Liver (tissue), 9 donors: ENCODE data around the gene MS4A15. TPM values are rescaled to one million over a fixed set of nuclear protein-coding genes. Genes with fewer than 3 reads are reported as not detected.
A peak's percentile ranks its signal among the peaks of the same experiment; 100 is the strongest.

Experiments used
- DNase-seq: peaks from one replicate; pipeline ENCODE4 v3.0.0-alpha.2; 2017; ENCODE audit warnings: low spot score
- H3K27ac ChIP-seq, 2 donors: one replicate each; pipeline ENCODE4 v1.7.0; 2013; ENCODE audit warnings: inconsistent platforms in 2 of 2, low read length in 2 of 2, control low read depth in 1 of 2, low read depth in 1 of 2, mild to moderate bottlenecking in 1 of 2
- H3K27me3 ChIP-seq, 4 donors: one replicate each; pipeline versions ENCODE4 v1.6.1 to v1.7.0; 2013; ENCODE audit warnings: low read length in 3 of 4, inconsistent platforms in 1 of 4, mild to moderate bottlenecking in 1 of 4, moderate library complexity in 1 of 4; ENCODE audit not compliant: control insufficient read depth in 4 of 4, insufficient read depth in 4 of 4
- H3K36me3 ChIP-seq, 4 donors: one replicate each; pipeline versions ENCODE4 v1.6.1 to v1.7.0; 2013; ENCODE audit warnings: low read length in 3 of 4, mild to moderate bottlenecking in 3 of 4, low read depth in 1 of 4, moderate library complexity in 1 of 4; ENCODE audit not compliant: control insufficient read depth in 4 of 4, insufficient read depth in 3 of 4
- H3K4me1 ChIP-seq, 4 donors: one replicate each; pipeline versions ENCODE4 v1.6.1 to v1.7.0; 2013; ENCODE audit warnings: low read length in 3 of 4, mild to moderate bottlenecking in 3 of 4, moderate library complexity in 1 of 4; ENCODE audit not compliant: control insufficient read depth in 4 of 4, insufficient read depth in 4 of 4
- H3K4me3 ChIP-seq, 3 donors: one replicate each; pipeline versions ENCODE4 v1.6.1 to v1.7.0; 2013; ENCODE audit warnings: low read length in 3 of 3, control low read depth in 1 of 3, low read depth in 1 of 3, mild to moderate bottlenecking in 1 of 3
- H3K9ac ChIP-seq, 2 donors: one replicate each; pipeline ENCODE4 v1.7.0; 2013; ENCODE audit warnings: low read length in 2 of 2, mild to moderate bottlenecking in 2 of 2, moderate library complexity in 2 of 2, control low read depth in 1 of 2, low read depth in 1 of 2
- H3K9me3 ChIP-seq, 4 donors: one replicate each; pipeline versions ENCODE4 v1.6.1 to v1.7.0; 2013; ENCODE audit warnings: low read length in 3 of 4; ENCODE audit not compliant: control insufficient read depth in 4 of 4
- EGR1 ChIP-seq, 2 donors: IDR thresholded peaks; 2 replicates each; pipeline ENCODE4 v1.6.1; 2016 to 2018; ENCODE audit warnings: antibody characterized with exemption in 2 of 2, low read depth in 2 of 2
- FOXA1 ChIP-seq: IDR thresholded peaks from 2 replicates; pipeline ENCODE4 v1.6.1; 2016; ENCODE audit warnings: antibody characterized with exemption
- FOXA2 ChIP-seq: IDR thresholded peaks from 2 replicates; pipeline ENCODE4 v1.6.1; 2016; ENCODE audit warnings: antibody characterized with exemption
- GABPA ChIP-seq, 2 donors: IDR thresholded peaks in 1 of 2; conservative IDR thresholded peaks in 1 of 2; 2 replicates each; pipeline ENCODE4 v1.6.1; 2016; ENCODE audit warnings: antibody characterized with exemption in 2 of 2, mild to moderate bottlenecking in 1 of 2, moderate library complexity in 1 of 2
- HNF4A ChIP-seq, 2 donors: conservative IDR thresholded peaks; 2 replicates each; pipeline ENCODE4 v1.6.1; 2016; ENCODE audit warnings: antibody characterized with exemption in 2 of 2, mild to moderate bottlenecking in 2 of 2
- HNF4G ChIP-seq: IDR thresholded peaks from 2 replicates; pipeline ENCODE4 v1.6.1; 2016; ENCODE audit warnings: antibody characterized with exemption
- JUND ChIP-seq, 2 donors: IDR thresholded peaks; 2 replicates each; pipeline ENCODE4 v1.6.1; 2016; ENCODE audit warnings: antibody characterized with exemption in 2 of 2
- NR2F2 ChIP-seq: IDR thresholded peaks from 2 replicates; pipeline ENCODE4 v1.6.1; 2016; ENCODE audit warnings: antibody characterized with exemption
- RAD21 ChIP-seq, 2 donors: IDR thresholded peaks; 2 replicates each; pipeline ENCODE4 v1.6.1; 2016; ENCODE audit warnings: antibody characterized with exemption in 2 of 2, mild to moderate bottlenecking in 2 of 2
- RXRA ChIP-seq, 2 donors: IDR thresholded peaks; 2 replicates each; pipeline ENCODE4 v1.6.1; 2017 to 2018; ENCODE audit warnings: antibody characterized with exemption in 2 of 2, mild to moderate bottlenecking in 1 of 2
- SP1 ChIP-seq: IDR thresholded peaks from 2 replicates; pipeline ENCODE4 v1.6.1; 2018; ENCODE audit warnings: antibody characterized with exemption, mild to moderate bottlenecking
- TAF1 ChIP-seq: conservative IDR thresholded peaks from 2 replicates; pipeline ENCODE4 v1.6.1; 2016; ENCODE audit warnings: antibody characterized with exemption, mild to moderate bottlenecking
- YY1 ChIP-seq: IDR thresholded peaks from 2 replicates; pipeline ENCODE4 v1.6.1; 2016; ENCODE audit warnings: antibody characterized with exemption, mild to moderate bottlenecking
- WGBS: extraction: QIAGEN DNeasy Blood & Tissue Kit; methylation state at CpG from one replicate; pipeline ENCODE4 v1.1.7; 2013; 5-methylcytosine and 5-hydroxymethylcytosine counted together
- polyA plus RNA-seq, 2 donors: library from polyadenylated mRNA; stranded (reverse) in 1 of 2; unstranded in 1 of 2; fragments of 200-250 nt in 1 of 2; fragments of >200 nt in 1 of 2; fragmentation: Nextera tagmentation in 1 of 2; extraction: Ambion mirVana in 1 of 2; gene quantifications; one replicate each; pipeline versions ENCODE4 v1.2.1 to v1.2.3, GENCODE V29; 2013 to 2015
- total RNA-seq, 2 donors: library from RNA; depleted of rRNA; stranded (reverse); fragments of >200 nt; gene quantifications; one replicate each; pipeline ENCODE4 v1.2.3, GENCODE V29; 2014
- TF ChIP-seq, protein P1 (sequence below): IDR thresholded peaks from 2 replicates; pipeline ENCODE4 v1.6.1; 2016; ENCODE audit warnings: antibody characterized with exemption
- TF ChIP-seq, protein P2 (sequence below): fragments of 150-350 bp; IDR thresholded peaks from 2 replicates; pipeline ENCODE4 v1.5.1; 2017; ENCODE audit warnings: improper control_type of control experiment, low read depth, low read length; ENCODE audit not compliant: missing input control
- TF ChIP-seq, protein P3 (sequence below): IDR thresholded peaks from 2 replicates; pipeline ENCODE4 v1.6.1; 2016; ENCODE audit warnings: antibody characterized with exemption
- TF ChIP-seq, protein P4 (sequence below): IDR thresholded peaks from 2 replicates; pipeline ENCODE4 v1.6.1; 2016; ENCODE audit warnings: antibody characterized with exemption, mild to moderate bottlenecking
- TF ChIP-seq, protein P5 (sequence below): IDR thresholded peaks from 2 replicates; pipeline ENCODE4 v1.6.1; 2016; ENCODE audit warnings: antibody characterized with exemption
- donor health status: healthy.
- donor health status: healthy.
- donor health status: healthy.
- donor health status: healthy.
- donor health status: healthy.

MS4A15 gene, protein sequence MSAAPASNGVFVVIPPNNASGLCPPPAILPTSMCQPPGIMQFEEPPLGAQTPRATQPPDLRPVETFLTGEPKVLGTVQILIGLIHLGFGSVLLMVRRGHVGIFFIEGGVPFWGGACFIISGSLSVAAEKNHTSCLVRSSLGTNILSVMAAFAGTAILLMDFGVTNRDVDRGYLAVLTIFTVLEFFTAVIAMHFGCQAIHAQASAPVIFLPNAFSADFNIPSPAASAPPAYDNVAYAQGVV
- total RNA-seq (not detected), polyA plus RNA-seq (not detected)

DNA sequence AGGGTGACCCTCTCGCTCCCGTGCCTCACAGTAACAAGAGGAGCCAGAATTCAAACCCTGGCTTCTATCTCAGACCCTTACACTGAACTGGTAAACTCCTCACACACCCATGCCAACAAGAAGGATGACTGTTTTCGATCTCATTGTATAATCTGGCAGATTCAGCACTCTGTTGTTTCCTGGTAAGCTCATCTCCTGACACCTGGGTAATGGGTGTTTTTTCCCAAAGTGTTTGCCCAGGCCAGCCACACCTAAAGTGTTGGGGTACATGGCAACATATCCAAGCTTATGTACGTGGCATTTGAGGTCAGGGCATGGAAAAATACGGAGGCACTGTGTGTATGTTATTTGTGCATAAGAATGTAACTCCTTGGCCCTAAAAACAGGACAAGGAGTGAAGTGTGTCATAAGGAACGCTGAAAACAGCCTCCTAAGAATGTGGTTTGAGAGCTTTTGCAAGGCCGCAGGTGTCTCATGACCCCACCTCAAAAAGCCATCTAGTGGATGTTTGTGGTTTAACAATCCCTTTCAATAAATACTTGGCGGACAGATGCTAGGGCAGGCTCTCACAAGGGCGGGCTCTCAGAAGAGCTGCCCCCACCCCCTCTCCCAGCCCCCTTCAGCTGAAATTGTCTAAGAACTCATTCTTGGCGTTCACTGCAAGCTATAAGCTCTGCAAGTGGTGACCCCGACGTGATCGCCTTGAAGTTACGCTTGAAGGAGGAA, at the start of gene MS4A15:
Gene MS4A15, plus strand, starts transcription at position 561 of the 726 bp plus-strand sequence. CDS start 6,867 bp downstream, outside the sequence.
- no peak within 1 kb of the TSS for H3K4me3 ChIP-seq
- no peak within 1 kb of the TSS for H3K9ac ChIP-seq
- TF ChIP-seq TAF1 (no peak), RAD21 (IDR thresholded peaks at IDR 0.05) (peak in 1 of 2 donors; percentile 52), HNF4G (no peak), RXRA (IDR thresholded peaks at IDR 0.05) (no peak), JUND (IDR thresholded peaks at IDR 0.05) (no peak), HNF4A (conservative IDR thresholded peaks at IDR 0.05) (no peak), YY1 (no peak)
- TF ChIP-seq, protein P1, sequence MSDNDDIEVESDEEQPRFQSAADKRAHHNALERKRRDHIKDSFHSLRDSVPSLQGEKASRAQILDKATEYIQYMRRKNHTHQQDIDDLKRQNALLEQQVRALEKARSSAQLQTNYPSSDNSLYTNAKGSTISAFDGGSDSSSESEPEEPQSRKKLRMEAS, result no peak
- TF ChIP-seq, protein P2, sequence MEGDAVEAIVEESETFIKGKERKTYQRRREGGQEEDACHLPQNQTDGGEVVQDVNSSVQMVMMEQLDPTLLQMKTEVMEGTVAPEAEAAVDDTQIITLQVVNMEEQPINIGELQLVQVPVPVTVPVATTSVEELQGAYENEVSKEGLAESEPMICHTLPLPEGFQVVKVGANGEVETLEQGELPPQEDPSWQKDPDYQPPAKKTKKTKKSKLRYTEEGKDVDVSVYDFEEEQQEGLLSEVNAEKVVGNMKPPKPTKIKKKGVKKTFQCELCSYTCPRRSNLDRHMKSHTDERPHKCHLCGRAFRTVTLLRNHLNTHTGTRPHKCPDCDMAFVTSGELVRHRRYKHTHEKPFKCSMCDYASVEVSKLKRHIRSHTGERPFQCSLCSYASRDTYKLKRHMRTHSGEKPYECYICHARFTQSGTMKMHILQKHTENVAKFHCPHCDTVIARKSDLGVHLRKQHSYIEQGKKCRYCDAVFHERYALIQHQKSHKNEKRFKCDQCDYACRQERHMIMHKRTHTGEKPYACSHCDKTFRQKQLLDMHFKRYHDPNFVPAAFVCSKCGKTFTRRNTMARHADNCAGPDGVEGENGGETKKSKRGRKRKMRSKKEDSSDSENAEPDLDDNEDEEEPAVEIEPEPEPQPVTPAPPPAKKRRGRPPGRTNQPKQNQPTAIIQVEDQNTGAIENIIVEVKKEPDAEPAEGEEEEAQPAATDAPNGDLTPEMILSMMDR, result peak; percentile 26
- TF ChIP-seq, protein P3, sequence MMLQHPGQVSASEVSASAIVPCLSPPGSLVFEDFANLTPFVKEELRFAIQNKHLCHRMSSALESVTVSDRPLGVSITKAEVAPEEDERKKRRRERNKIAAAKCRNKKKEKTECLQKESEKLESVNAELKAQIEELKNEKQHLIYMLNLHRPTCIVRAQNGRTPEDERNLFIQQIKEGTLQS, result no peak
- H3K36me3 ChIP-seq, result no peaks in the 10 kb centered on the region
- H3K9me3 ChIP-seq, result no peaks in the 10 kb centered on the region
- no peak for DNase-seq
- no peaks in the 10 kb centered on the region for H3K4me1 ChIP-seq
- 52% methylated on average over 14 of the region's 14 CpGs for WGBS
- no peak within 1 kb of the TSS for H3K27ac ChIP-seq
- peaks cover 0 to 4% (median 0%) of the 10 kb centered on the region in 4 donors for H3K27me3 ChIP-seq

DNA sequence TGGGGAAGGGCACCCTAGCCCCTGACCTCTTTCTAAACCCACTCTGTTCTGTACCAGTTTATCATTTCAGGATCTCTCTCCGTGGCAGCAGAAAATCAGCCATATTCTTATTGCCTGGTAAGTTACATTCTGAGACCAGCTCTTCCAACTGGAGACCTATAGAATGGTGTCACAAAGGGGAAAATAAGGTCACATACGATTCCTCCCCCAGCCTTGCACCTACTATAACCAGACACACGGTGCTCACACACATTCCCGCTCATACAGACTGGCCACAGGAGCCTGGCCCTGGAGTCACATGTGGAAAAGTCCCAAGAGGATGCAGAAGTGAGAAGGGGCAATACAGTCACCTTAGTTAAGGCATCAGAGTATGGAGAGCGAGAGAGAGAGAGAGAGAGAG, 49.7 kb upstream of the MS4A15 start:
- TF ChIP-seq, protein P1, result no peak
- TF ChIP-seq RAD21 (IDR thresholded peaks at IDR 0.05) (no peak), JUND (IDR thresholded peaks at IDR 0.05) (no peak), HNF4G (no peak), FOXA1 (no peak), SP1 (no peak), HNF4A (conservative IDR thresholded peaks at IDR 0.05) (no peak), GABPA (IDR thresholded peaks at IDR 0.05 in 1 of 2, conservative IDR thresholded peaks at IDR 0.05 in 1 of 2) (no peak), FOXA2 (no peak), YY1 (no peak), EGR1 (IDR thresholded peaks at IDR 0.05; ENCODE audit: low read depth in 2 of 2) (no peak), NR2F2 (no peak), TAF1 (no peak), RXRA (IDR thresholded peaks at IDR 0.05) (no peak)
- TF ChIP-seq, protein P4, sequence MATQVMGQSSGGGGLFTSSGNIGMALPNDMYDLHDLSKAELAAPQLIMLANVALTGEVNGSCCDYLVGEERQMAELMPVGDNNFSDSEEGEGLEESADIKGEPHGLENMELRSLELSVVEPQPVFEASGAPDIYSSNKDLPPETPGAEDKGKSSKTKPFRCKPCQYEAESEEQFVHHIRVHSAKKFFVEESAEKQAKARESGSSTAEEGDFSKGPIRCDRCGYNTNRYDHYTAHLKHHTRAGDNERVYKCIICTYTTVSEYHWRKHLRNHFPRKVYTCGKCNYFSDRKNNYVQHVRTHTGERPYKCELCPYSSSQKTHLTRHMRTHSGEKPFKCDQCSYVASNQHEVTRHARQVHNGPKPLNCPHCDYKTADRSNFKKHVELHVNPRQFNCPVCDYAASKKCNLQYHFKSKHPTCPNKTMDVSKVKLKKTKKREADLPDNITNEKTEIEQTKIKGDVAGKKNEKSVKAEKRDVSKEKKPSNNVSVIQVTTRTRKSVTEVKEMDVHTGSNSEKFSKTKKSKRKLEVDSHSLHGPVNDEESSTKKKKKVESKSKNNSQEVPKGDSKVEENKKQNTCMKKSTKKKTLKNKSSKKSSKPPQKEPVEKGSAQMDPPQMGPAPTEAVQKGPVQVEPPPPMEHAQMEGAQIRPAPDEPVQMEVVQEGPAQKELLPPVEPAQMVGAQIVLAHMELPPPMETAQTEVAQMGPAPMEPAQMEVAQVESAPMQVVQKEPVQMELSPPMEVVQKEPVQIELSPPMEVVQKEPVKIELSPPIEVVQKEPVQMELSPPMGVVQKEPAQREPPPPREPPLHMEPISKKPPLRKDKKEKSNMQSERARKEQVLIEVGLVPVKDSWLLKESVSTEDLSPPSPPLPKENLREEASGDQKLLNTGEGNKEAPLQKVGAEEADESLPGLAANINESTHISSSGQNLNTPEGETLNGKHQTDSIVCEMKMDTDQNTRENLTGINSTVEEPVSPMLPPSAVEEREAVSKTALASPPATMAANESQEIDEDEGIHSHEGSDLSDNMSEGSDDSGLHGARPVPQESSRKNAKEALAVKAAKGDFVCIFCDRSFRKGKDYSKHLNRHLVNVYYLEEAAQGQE, result no peak
- TF ChIP-seq, protein P2, result no peak
- TF ChIP-seq, protein P3, result no peak
- TF ChIP-seq, protein P5, sequence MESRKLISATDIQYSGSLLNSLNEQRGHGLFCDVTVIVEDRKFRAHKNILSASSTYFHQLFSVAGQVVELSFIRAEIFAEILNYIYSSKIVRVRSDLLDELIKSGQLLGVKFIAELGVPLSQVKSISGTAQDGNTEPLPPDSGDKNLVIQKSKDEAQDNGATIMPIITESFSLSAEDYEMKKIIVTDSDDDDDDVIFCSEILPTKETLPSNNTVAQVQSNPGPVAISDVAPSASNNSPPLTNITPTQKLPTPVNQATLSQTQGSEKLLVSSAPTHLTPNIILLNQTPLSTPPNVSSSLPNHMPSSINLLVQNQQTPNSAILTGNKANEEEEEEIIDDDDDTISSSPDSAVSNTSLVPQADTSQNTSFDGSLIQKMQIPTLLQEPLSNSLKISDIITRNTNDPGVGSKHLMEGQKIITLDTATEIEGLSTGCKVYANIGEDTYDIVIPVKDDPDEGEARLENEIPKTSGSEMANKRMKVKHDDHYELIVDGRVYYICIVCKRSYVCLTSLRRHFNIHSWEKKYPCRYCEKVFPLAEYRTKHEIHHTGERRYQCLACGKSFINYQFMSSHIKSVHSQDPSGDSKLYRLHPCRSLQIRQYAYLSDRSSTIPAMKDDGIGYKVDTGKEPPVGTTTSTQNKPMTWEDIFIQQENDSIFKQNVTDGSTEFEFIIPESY, result no peak
- no peak for DNase-seq
- Histone ChIP-seq H3K9ac (no peak overlapping the region), H3K9me3 (no peaks in the 10 kb centered on the region), H3K4me1 (no peaks in the 10 kb centered on the region), H3K36me3 (no peaks in the 10 kb centered on the region), H3K27me3 (peaks cover 0 to 4% (median 0%) of the 10 kb centered on the region in 4 donors), H3K4me3 (no peak overlapping the region), H3K27ac (no peak overlapping the region)
- 70% methylated on average over 5 of the region's 5 CpGs for WGBS
